ENCODE data around the gene KCTD20. TPM values are rescaled to one million over a fixed set of nuclear protein-coding genes. Genes with fewer than 3 reads are reported as not detected.

KCTD20 gene
- total and polyA plus RNA-seq, 2 of the 13 experiments (the other 11 are each of a cell fraction or from before 2014, with no cell fraction given), result 52.7 to 67.1 TPM

- BruUV-seq (replicated peaks), result no TSS peak
- 100% methylated on average over 1 of the region's 1 CpG for WGBS (ENCODE audit: low lambda C conversion rate)
- Histone ChIP-seq H3K36me3 (replicated peaks in 1 of 2; ENCODE audit: control insufficient read depth in 1 of 2, insufficient read depth in 2 of 2, low read length in 2 of 2) (peaks cover 7 to 26% of the 10 kb centered on the region in 2 experiments; a peak in 4 of 5 replicates), H3K27me3 (ENCODE audit: control insufficient read depth in 1 of 2, insufficient read depth in 2 of 2, low read length in 2 of 2) (no peaks in the 10 kb centered on the region), H3K9me3 (ENCODE audit: low read length) (no peaks in the 10 kb centered on the region), H3K9ac (ENCODE audit: insufficient read depth, low read depth, low read length) (no peak overlapping the region), H3K4me2 (ENCODE audit: low read depth, low read length) (no peak overlapping the region), H4K20me1 (ENCODE audit: insufficient read depth, low read length) (no peaks in the 10 kb centered on the region), H2AFZ (ENCODE audit: low read length) (no peak overlapping the region), H3K79me2 (ENCODE audit: insufficient read depth, low read length) (no peaks in the 10 kb centered on the region), H3K4me1 (ENCODE audit: insufficient read depth, low read length) (peaks cover 16% of the 10 kb centered on the region), H3K27ac (ENCODE audit: extremely low read length, insufficient read depth, low read length) (no peak overlapping the region), H3K4me3 (replicated peaks in 1 of 3; ENCODE audit: insufficient read depth in 1 of 3, low read depth in 2 of 3, low read length in 3 of 3) (no peak overlapping the region)
- in situ Hi-C loops (cut with HindIII; ENCODE audit: extremely low pct_ligation_motif_present, low pct_unique_long_range_greater_than_20kb), result no loop called here
- ChIA-PET POLR2A (no interaction called here), CTCF (ENCODE audit: low intra/inter-chr PET ratio, low total read pairs) (no interaction called here)
- TF ChIP-seq POLR2AphosphoS5 (IDR thresholded peaks at IDR 0.05; ENCODE audit: low read depth, low read length) (0 out of 2 replicates have a peak, but pooled peaks have one; percentile 22), RBM22 (optimal IDR thresholded peaks at IDR 0.05; ENCODE audit: low read length) (peak; percentile 23), BATF2 (CRISPR knock-in tag; IDR thresholded peaks at IDR 0.05) (no peak)
- FAIRE-seq, result peak; percentile 15
- intact Hi-C loops (cut with micrococcal nuclease; ENCODE audit: unreplicated experiment), result no loop called here
- ATAC-seq, result no peak
- no peak for DNase-seq (ENCODE audit: low spot score)
Measured at GRCh38 chr6:36487698-36488097, 44.9 kb downstream of the KCTD20 start.

GRCh38 chr6:36488221-36488620, 45.4 kb downstream of the KCTD20 start:
- no peak for TF ChIP-seq DMAP1 (CRISPR knock-in tag; IDR thresholded peaks at IDR 0.05)
- no peak for TF ChIP-seq ETV5 (CRISPR knock-in tag; IDR thresholded peaks at IDR 0.05; ENCODE audit: borderline replicate concordance)
- no peak for TF ChIP-seq DR1 (CRISPR knock-in tag; IDR thresholded peaks at IDR 0.05)
- no peak for TF ChIP-seq MAX (IDR thresholded peaks at IDR 0.05)
- no peak for TF ChIP-seq ARHGAP35 (CRISPR knock-in tag; IDR thresholded peaks at IDR 0.05; ENCODE audit: borderline replicate concordance)
- no peak for TF ChIP-seq SPEN (CRISPR knock-in tag; IDR thresholded peaks at IDR 0.05; ENCODE audit: low read depth)
- no peak for TF ChIP-seq ZNF550 (CRISPR knock-in tag; IDR thresholded peaks at IDR 0.05; ENCODE audit: borderline replicate concordance)
- Histone ChIP-seq H3K4me3 (replicated peaks in 1 of 3; ENCODE audit: insufficient read depth in 1 of 3, low read depth in 2 of 3, low read length in 3 of 3) (no peak overlapping the region), H3K27me3 (ENCODE audit: control insufficient read depth in 1 of 2, insufficient read depth in 2 of 2, low read length in 2 of 2) (no peaks in the 10 kb centered on the region), H3K9me3 (ENCODE audit: low read length) (no peaks in the 10 kb centered on the region), H3K79me2 (ENCODE audit: insufficient read depth, low read length) (no peaks in the 10 kb centered on the region), H3K36me3 (replicated peaks in 1 of 2; ENCODE audit: control insufficient read depth in 1 of 2, insufficient read depth in 2 of 2, low read length in 2 of 2) (peaks cover 7 to 26% of the 10 kb centered on the region in 2 experiments; a peak in 4 of 5 replicates), H3K4me2 (ENCODE audit: low read depth, low read length) (no peak overlapping the region), H3K9ac (ENCODE audit: insufficient read depth, low read depth, low read length) (no peak overlapping the region), H3K27ac (ENCODE audit: extremely low read length, insufficient read depth, low read length) (no peak overlapping the region), H2AFZ (ENCODE audit: low read length) (no peak overlapping the region), H3K4me1 (ENCODE audit: insufficient read depth, low read length) (peaks cover 21% of the 10 kb centered on the region), H4K20me1 (ENCODE audit: insufficient read depth, low read length) (no peaks in the 10 kb centered on the region)
- FAIRE-seq (no peak), DNase-seq (ENCODE audit: low spot score) (no peak), ATAC-seq (no peak)
- in situ Hi-C loops (cut with HindIII; ENCODE audit: extremely low pct_ligation_motif_present, low pct_unique_long_range_greater_than_20kb) (no loop called here), intact Hi-C loops (cut with micrococcal nuclease; ENCODE audit: unreplicated experiment) (no loop called here)
- CTCF ChIA-PET (ENCODE audit: low intra/inter-chr PET ratio, low total read pairs), result no interaction called here
- POLR2A ChIA-PET, result no interaction called here
- no TSS peak for BruUV-seq (replicated peaks)

Data from HepG2 (cell line).